HepG2 (cell line): Measurements from ENCODE around the gene TMEM107.

Experiments used
- CTCF ChIP-seq: sonication (generic); formaldehyde crosslinking; IDR thresholded peaks from 2 replicates; pipeline ENCODE4 v1.5.0; 2020; ENCODE audit warnings: mild to moderate bottlenecking, missing genetic modification reagents, moderate library complexity
- EEA1 ChIP-seq: sonication (generic); formaldehyde crosslinking; IDR thresholded peaks from 2 replicates; pipeline ENCODE4 v1.5.1; 2020; ENCODE audit warnings: mild to moderate bottlenecking, missing genetic modification reagents, borderline replicate concordance
- EP300 ChIP-seq, 3 experiments: sonication (generic) in 1 of 3; formaldehyde crosslinking in 1 of 3; IDR thresholded peaks; 2 replicates each; pipeline versions ENCODE4 v1.5.1 to v1.6.1; 2011 to 2020; ENCODE audit warnings: low read depth in 2 of 3, low read length in 2 of 3, borderline replicate concordance in 1 of 3, improper control_type of control experiment in 1 of 3, mild to moderate bottlenecking in 1 of 3, missing genetic modification reagents in 1 of 3, moderate library complexity in 1 of 3
- MAZ ChIP-seq, 2 experiments: sonication (generic) in 1 of 2; formaldehyde crosslinking in 1 of 2; IDR thresholded peaks; 2 replicates each; pipeline versions ENCODE4 v1.5.0 to v1.6.1; 2012 to 2020; ENCODE audit warnings: low read depth in 2 of 2, mild to moderate bottlenecking in 2 of 2, borderline replicate concordance in 1 of 2, improper control_type of control experiment in 1 of 2, low read length in 1 of 2, missing genetic modification reagents in 1 of 2, moderate library complexity in 1 of 2
- POLR2A ChIP-seq, 2 experiments: IDR thresholded peaks; 2 replicates each; pipeline ENCODE4 v1.6.1; 2011; ENCODE audit warnings: low read depth in 2 of 2, low read length in 2 of 2, mild to moderate bottlenecking in 1 of 2, moderate library complexity in 1 of 2; ENCODE audit not compliant: insufficient read depth in 1 of 2
- TAF1 ChIP-seq: sonication (generic); formaldehyde crosslinking; IDR thresholded peaks from 2 replicates; pipeline ENCODE4 v1.4.0; 2020; ENCODE audit warnings: missing genetic modification reagents
- TBX2 ChIP-seq: sonication (generic); formaldehyde crosslinking; IDR thresholded peaks from 2 replicates; pipeline ENCODE4 v1.5.0; 2020; ENCODE audit warnings: missing genetic modification reagents, mild to moderate bottlenecking, borderline replicate concordance
- U2AF1 ChIP-seq: fragments of 200-400 bp; formaldehyde crosslinking; optimal IDR thresholded peaks from 2 replicates; pipeline ENCODE3; 2017; ENCODE audit warnings: mild to moderate bottlenecking, low read depth, low read length
- ZBTB43 ChIP-seq: sonication (generic); formaldehyde crosslinking; conservative IDR thresholded peaks from 2 replicates; pipeline ENCODE4 v1.4.0; 2020; ENCODE audit warnings: missing genetic modification reagents
- ZNF274 ChIP-seq: sonication (generic); formaldehyde crosslinking; IDR thresholded peaks from 2 replicates; pipeline ENCODE4 v1.5.1; 2020; ENCODE audit warnings: mild to moderate bottlenecking, missing genetic modification reagents
- ZNF619 ChIP-seq: sonication (generic); formaldehyde crosslinking; IDR thresholded peaks from 2 replicates; pipeline ENCODE4 v1.4.0; 2020; ENCODE audit warnings: mild to moderate bottlenecking, missing genetic modification reagents
- ZZZ3 ChIP-seq: sonication (generic); formaldehyde crosslinking; IDR thresholded peaks from 2 replicates; pipeline ENCODE4 v1.4.0; 2020; ENCODE audit warnings: missing genetic modification reagents, mild to moderate bottlenecking, borderline replicate concordance

GRCh38 chr17:8138672-8139371 is 37.4 kb downstream of the TMEM107 start:
- no peak for TF ChIP-seq EEA1 (CRISPR knock-in tag)
- no peak for TF ChIP-seq POLR2A (IDR thresholded peaks at IDR 0.05; ENCODE audit: insufficient read depth in 1 of 2, low read depth in 2 of 2, low read length in 2 of 2)
- 0 out of 2 replicates have a peak, but pooled peaks have one; percentile 29 for TF ChIP-seq ZBTB43 (CRISPR knock-in tag)
- peak; percentile 70 for TF ChIP-seq CTCF (CRISPR knock-in tag)
- TF ChIP-seq TAF1 (CRISPR knock-in tag): no peak; the same call in 1 of the 2 replicates
- peak; percentile 89; the same call in 1 of the 2 replicates for TF ChIP-seq TBX2 (CRISPR knock-in tag)
- peak; percentile 27; the same call in 1 of the 2 replicates for TF ChIP-seq ZNF619 (CRISPR knock-in tag)
- TF ChIP-seq ZNF274 (CRISPR knock-in tag): no peak; the same call in 1 of the 2 replicates
- TF ChIP-seq ZZZ3 (CRISPR knock-in tag): no peak; the same call in 1 of the 2 replicates
- peak; percentile 50 for TF ChIP-seq U2AF1
- TF ChIP-seq MAZ (IDR thresholded peaks at IDR 0.05; ENCODE audit: borderline replicate concordance, low read depth, low read length): 0 out of 2 replicates have a peak, but pooled peaks have one; percentile 20
- TF ChIP-seq MAZ (CRISPR knock-in tag; IDR thresholded peaks at IDR 0.05; ENCODE audit: low read depth): peak; percentile 71; the same call in 1 of the 2 replicates
- peak in 1 of 2 experiments; percentile 51; a peak in 2 of 4 replicates for TF ChIP-seq EP300 (IDR thresholded peaks at IDR 0.05; ENCODE audit: low read depth in 2 of 2, low read length in 2 of 2)
- TF ChIP-seq EP300 (CRISPR knock-in tag; IDR thresholded peaks at IDR 0.05; ENCODE audit: borderline replicate concordance): no peak
